CD14-positive monocyte (primary cell): Measurements from ENCODE around the gene NACA2. TPM values are rescaled to one million over a fixed set of nuclear protein-coding genes. Genes with fewer than 3 reads are reported as not detected.

Source experiments
- DNase-seq, 3 donors: peaks; one replicate each; pipeline ENCODE4 v3.0.0-alpha.2; 2011 to 2022
- H2AFZ ChIP-seq: 2 replicates; pipeline ENCODE4 v1.6.0; 2012; ENCODE audit warnings: mild to moderate bottlenecking, low read depth, low read length, inconsistent platforms; ENCODE audit not compliant: insufficient read depth, poor library complexity, severe bottlenecking
- H3K27ac ChIP-seq, 2 donors: 1 replicate in 1 of 2; 2 replicates in 1 of 2; pipeline ENCODE4 v1.5.1; 2012 to 2013; ENCODE audit warnings: low read length in 2 of 2, control low read depth in 1 of 2, inconsistent platforms in 1 of 2, low read depth in 1 of 2, mild to moderate bottlenecking in 1 of 2
- H3K27me3 ChIP-seq, 2 donors: one replicate each; pipeline versions ENCODE4 v1.6.0 to v1.6.1; 2011 to 2013; ENCODE audit warnings: low read length in 2 of 2; ENCODE audit not compliant: control insufficient read depth in 2 of 2, insufficient read depth in 2 of 2
- H3K36me3 ChIP-seq, 2 donors: replicated peaks in 1 of 2; 1 replicate in 1 of 2; 2 replicates in 1 of 2; pipeline versions ENCODE4 v1.5.1 to v1.6.1; 2012 to 2013; ENCODE audit warnings: low read length in 2 of 2, control low read depth in 1 of 2, inconsistent platforms in 1 of 2, mild to moderate bottlenecking in 1 of 2; ENCODE audit not compliant: insufficient read depth in 2 of 2, control insufficient read depth in 1 of 2
- H3K4me1 ChIP-seq, 2 donors: 1 replicate in 1 of 2; 2 replicates in 1 of 2; pipeline versions ENCODE4 v1.5.1 to v1.6.1; 2012 to 2013; ENCODE audit warnings: low read length in 2 of 2, control low read depth in 1 of 2, inconsistent platforms in 1 of 2, mild to moderate bottlenecking in 1 of 2, moderate library complexity in 1 of 2; ENCODE audit not compliant: insufficient read depth in 2 of 2, control insufficient read depth in 1 of 2
- H3K4me2 ChIP-seq: replicated peaks from 2 replicates; pipeline ENCODE3; 2012; ENCODE audit warnings: low read length, moderate library complexity, mild to moderate bottlenecking; ENCODE audit not compliant: poor library complexity, severe bottlenecking; ENCODE audit errors: extremely low read depth
- H3K4me3 ChIP-seq, 3 experiments: fragments of 200-600 bp in 1 of 3; sonication (generic) in 1 of 3; replicated peaks in 1 of 3; 1 replicate in 2 of 3; 2 replicates in 1 of 3; pipeline ENCODE4 v1.5.1; 2011 to 2013; ENCODE audit warnings: low read length in 3 of 3, mild to moderate bottlenecking in 3 of 3, control low read depth in 2 of 3, low read depth in 2 of 3, inconsistent platforms in 1 of 3, moderate library complexity in 1 of 3
- H3K79me2 ChIP-seq: 2 replicates; pipeline ENCODE4 v1.6.0; 2012; ENCODE audit warnings: mild to moderate bottlenecking, control low read depth, inconsistent platforms, low read length, moderate library complexity; ENCODE audit not compliant: insufficient read depth
- H3K9ac ChIP-seq: 2 replicates; pipeline ENCODE4 v1.6.0; 2017; ENCODE audit warnings: low read length, mild to moderate bottlenecking; ENCODE audit not compliant: insufficient read depth, poor library complexity, severe bottlenecking
- H3K9me3 ChIP-seq, 2 donors: replicated peaks in 1 of 2; 1 replicate in 1 of 2; 2 replicates in 1 of 2; pipeline versions ENCODE4 v1.5.1 to v1.6.1; 2012 to 2013; ENCODE audit warnings: low read length in 2 of 2, control low read depth in 1 of 2; ENCODE audit not compliant: control insufficient read depth in 1 of 2, insufficient read depth in 1 of 2
- H4K20me1 ChIP-seq: 2 replicates; pipeline ENCODE4 v1.6.0; 2012; ENCODE audit warnings: mild to moderate bottlenecking, low read length, control low read depth, moderate library complexity; ENCODE audit not compliant: insufficient read depth
- H3K27ac Mint-ChIP-seq, 7 donors: one replicate each; pipeline ENCODE4 v1.8.0; 2020; ENCODE audit warnings: mild to moderate bottlenecking in 7 of 7, mixed read lengths in 7 of 7, moderate library complexity in 6 of 7, inconsistent platforms in 2 of 7
- H3K27me3 Mint-ChIP-seq, 3 donors: one replicate each; pipeline ENCODE4 v1.8.0; 2021 to 2022; ENCODE audit warnings: low read depth in 3 of 3, mild to moderate bottlenecking in 3 of 3, mixed read lengths in 3 of 3, moderate library complexity in 3 of 3, inconsistent platforms in 1 of 3
- H3K36me3 Mint-ChIP-seq, 2 donors: one replicate each; pipeline ENCODE4 v1.8.0; 2020; ENCODE audit warnings: mixed read lengths in 2 of 2, inconsistent platforms in 1 of 2, mild to moderate bottlenecking in 1 of 2
- H3K4me1 Mint-ChIP-seq: one replicate; pipeline ENCODE4 v1.8.0; 2020; ENCODE audit warnings: mild to moderate bottlenecking, mixed read lengths
- H3K4me3 Mint-ChIP-seq, 2 donors: one replicate each; pipeline ENCODE4 v1.8.0; 2020; ENCODE audit warnings: mild to moderate bottlenecking in 2 of 2, mixed read lengths in 2 of 2, moderate library complexity in 1 of 2
- H3K9me3 Mint-ChIP-seq, 7 donors: one replicate each; pipeline ENCODE4 v1.8.0; 2020 to 2022; ENCODE audit warnings: mixed read lengths in 7 of 7, mild to moderate bottlenecking in 6 of 7, moderate library complexity in 6 of 7, inconsistent platforms in 2 of 7
- WGBS: methylation state at CpG from one replicate; pipeline ENCODE4 v1.1.5; 2013; ENCODE audit warnings: missing lambda C conversion rate; ENCODE audit not compliant: insufficient coverage; 5-methylcytosine and 5-hydroxymethylcytosine counted together
- intact Hi-C, 2 donors: fragments of 100-400 bp; cut with micrococcal nuclease; formaldehyde crosslinking; loops; one replicate each; pipeline versions ENCODE4 v1.15.0 to v1.15.1; 2023
- polyA plus RNA-seq, 3 donors: library from polyadenylated mRNA; depleted of rRNA in 1 of 3; unstranded in 2 of 3; stranded (reverse) in 1 of 3; fragments of 300-500 nt in 2 of 3; fragments of >200 nt in 1 of 3; fragmentation: Illumina TruSeq in 2 of 3; gene quantifications; 1 replicate in 2 of 3; 2 replicates in 1 of 3; pipeline ENCODE4 v1.2.3, GENCODE V29; 2012 to 2021
- TF ChIP-seq, protein P1 (sequence below): fragments of 200-600 bp; IDR thresholded peaks from one replicate; pipeline ENCODE4 v1.8.0; 2022; ENCODE audit warnings: antibody characterized with exemption, mild to moderate bottlenecking

NACA2 gene
- polyA plus RNA-seq, 3 donors: not detected

DNA sequence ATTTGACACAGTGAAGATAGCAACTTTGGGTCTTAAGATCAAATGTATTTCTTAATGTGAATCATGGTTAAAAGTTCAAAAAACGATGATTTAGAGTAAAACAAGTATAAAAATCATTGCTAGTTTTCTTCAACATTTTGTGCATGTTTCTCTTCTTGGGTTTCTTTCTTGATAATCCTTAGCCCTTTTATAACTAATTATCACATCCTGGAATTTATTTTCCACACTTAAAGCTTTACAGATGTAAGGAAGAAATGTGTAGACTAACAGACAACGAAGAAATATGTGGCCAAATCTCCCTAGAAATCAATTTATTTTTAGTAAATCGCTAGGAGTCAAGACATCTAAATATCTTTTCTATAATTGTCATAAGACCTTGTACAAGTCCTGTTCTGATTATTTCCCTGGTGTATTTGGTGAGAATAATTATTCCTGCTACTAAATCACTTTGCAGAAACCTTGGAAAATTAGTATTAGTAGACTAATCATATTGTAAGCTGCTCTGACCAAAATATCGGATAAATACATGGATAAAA lies 4.9 kb downstream of the NACA2 start:
- H3K79me2 ChIP-seq: no peaks in the 10 kb centered on the region
- WGBS: no CpG with 5 or more reads among the region's 4 CpGs
- no peak overlapping the region for H3K4me3 Mint-ChIP-seq
- H3K27me3 ChIP-seq: peaks cover 2 to 6% of the 10 kb centered on the region in 2 donors
- H3K4me3 ChIP-seq: no peak overlapping the region
- intact Hi-C loops: no loop called here
- H3K4me2 ChIP-seq: no peak overlapping the region
- no peak overlapping the region for H3K9ac ChIP-seq
- H3K9me3 Mint-ChIP-seq: no peaks in the 10 kb centered on the region
- no peak for DNase-seq
- H3K27me3 Mint-ChIP-seq: peaks cover 6 to 11% (median 6%) of the 10 kb centered on the region in 3 donors
- no peak overlapping the region for H2AFZ ChIP-seq
- H4K20me1 ChIP-seq: no peaks in the 10 kb centered on the region
- H3K4me1 Mint-ChIP-seq: no peaks in the 10 kb centered on the region
- no peak overlapping the region for H3K27ac ChIP-seq
- no peak overlapping the region for H3K27ac Mint-ChIP-seq
- H3K36me3 ChIP-seq: no peaks in the 10 kb centered on the region
- no peaks in the 10 kb centered on the region for H3K9me3 ChIP-seq
- TF ChIP-seq, protein P1, sequence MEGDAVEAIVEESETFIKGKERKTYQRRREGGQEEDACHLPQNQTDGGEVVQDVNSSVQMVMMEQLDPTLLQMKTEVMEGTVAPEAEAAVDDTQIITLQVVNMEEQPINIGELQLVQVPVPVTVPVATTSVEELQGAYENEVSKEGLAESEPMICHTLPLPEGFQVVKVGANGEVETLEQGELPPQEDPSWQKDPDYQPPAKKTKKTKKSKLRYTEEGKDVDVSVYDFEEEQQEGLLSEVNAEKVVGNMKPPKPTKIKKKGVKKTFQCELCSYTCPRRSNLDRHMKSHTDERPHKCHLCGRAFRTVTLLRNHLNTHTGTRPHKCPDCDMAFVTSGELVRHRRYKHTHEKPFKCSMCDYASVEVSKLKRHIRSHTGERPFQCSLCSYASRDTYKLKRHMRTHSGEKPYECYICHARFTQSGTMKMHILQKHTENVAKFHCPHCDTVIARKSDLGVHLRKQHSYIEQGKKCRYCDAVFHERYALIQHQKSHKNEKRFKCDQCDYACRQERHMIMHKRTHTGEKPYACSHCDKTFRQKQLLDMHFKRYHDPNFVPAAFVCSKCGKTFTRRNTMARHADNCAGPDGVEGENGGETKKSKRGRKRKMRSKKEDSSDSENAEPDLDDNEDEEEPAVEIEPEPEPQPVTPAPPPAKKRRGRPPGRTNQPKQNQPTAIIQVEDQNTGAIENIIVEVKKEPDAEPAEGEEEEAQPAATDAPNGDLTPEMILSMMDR: no peak
- H3K36me3 Mint-ChIP-seq: no peaks in the 10 kb centered on the region
- H3K4me1 ChIP-seq: no peaks in the 10 kb centered on the region

DNA sequence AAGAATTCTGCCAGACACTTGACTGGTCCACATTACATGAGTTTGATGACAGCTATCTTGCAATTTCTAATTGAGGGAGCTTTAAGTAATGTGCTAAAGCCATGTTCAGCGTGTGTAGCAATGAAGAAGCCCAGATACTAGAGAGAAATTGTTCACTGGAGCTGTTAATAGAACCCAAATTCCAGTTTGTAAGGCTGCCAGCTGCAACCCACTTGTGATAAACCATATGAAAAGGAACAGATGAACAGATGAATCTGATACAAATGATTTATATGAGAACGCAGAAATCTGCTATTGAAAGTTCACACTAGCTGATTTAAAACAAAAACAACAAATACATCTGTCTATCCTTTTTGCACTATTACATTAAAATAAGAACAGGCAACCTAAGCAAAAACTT lies 6.2 kb downstream of the NACA2 start:
- Histone ChIP-seq H2AFZ (no peak overlapping the region), H3K9me3 (no peaks in the 10 kb centered on the region), H3K9ac (no peak overlapping the region), H3K4me1 (no peaks in the 10 kb centered on the region), H3K4me2 (no peak overlapping the region), H3K36me3 (no peaks in the 10 kb centered on the region), H3K27me3 (peaks cover 5 to 6% of the 10 kb centered on the region in 2 donors), H3K4me3 (no peak overlapping the region), H4K20me1 (no peaks in the 10 kb centered on the region), H3K27ac (no peak overlapping the region), H3K79me2 (no peaks in the 10 kb centered on the region)
- Mint-ChIP-seq H3K4me1 (no peaks in the 10 kb centered on the region), H3K36me3 (no peaks in the 10 kb centered on the region), H3K9me3 (no peaks in the 10 kb centered on the region), H3K4me3 (no peak overlapping the region), H3K27me3 (peaks cover 9 to 14% (median 12%) of the 10 kb centered on the region in 3 donors), H3K27ac (no peak overlapping the region)
- WGBS: no CpG with 5 or more reads among the region's 2 CpGs
- intact Hi-C loops: no loop called here
- no peak for DNase-seq
- TF ChIP-seq, protein P1: no peak
